ENCODE results near the gene ELP4.
"Not testable (repeated sequence)": the region's sequence is repeated elsewhere in the genome, so short reads cannot be mapped to it uniquely, and the experiment has no call there.

ELP4 gene, protein sequence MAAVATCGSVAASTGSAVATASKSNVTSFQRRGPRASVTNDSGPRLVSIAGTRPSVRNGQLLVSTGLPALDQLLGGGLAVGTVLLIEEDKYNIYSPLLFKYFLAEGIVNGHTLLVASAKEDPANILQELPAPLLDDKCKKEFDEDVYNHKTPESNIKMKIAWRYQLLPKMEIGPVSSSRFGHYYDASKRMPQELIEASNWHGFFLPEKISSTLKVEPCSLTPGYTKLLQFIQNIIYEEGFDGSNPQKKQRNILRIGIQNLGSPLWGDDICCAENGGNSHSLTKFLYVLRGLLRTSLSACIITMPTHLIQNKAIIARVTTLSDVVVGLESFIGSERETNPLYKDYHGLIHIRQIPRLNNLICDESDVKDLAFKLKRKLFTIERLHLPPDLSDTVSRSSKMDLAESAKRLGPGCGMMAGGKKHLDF

DNA sequence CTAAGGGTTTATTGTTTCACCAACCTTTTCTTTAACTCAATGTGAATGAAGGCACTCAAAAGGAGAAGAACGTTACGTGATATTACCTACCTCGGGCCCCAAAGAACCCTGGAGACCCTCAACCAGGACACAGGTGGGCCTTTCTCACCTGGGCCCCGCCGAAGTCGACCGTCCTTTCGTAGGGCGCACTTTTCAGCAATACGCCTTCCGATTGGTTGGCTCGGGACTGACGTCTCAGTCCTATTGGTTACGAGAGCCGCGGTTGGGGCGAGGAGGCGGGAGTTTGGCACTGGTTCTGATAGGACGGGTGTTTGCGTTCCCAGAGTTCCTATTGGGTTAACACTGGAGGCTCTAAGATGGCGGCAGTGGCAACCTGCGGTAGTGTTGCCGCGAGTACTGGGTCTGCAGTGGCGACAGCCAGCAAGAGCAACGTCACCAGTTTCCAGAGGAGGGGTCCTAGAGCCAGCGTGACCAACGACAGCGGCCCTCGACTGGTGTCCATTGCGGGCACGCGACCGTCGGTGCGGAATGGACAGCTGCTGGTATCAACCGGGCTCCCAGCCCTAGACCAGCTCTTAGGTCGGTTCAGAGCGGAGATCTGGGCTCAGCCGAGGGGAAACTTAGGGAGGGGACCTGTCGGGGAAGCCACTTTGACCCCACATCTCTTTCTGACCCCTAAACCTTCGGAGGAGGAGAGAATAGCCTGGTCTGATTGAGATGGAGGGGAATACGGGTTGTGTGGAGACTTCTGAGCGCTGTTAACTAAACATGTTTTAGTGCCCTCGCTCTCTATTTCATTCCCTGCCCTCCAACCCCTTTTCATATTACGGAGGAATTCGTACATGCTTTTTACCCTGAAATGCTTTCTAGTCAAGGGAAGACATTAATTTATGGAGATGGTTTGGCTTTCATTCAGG lies at the start of gene ELP4, which contains the start of gene IMMP1L:
Gene ELP4, plus strand, starts transcription at position 339 of the 917 bp plus-strand sequence. Its CDS starts 18 bp downstream, at position 357.
Gene IMMP1L, minus strand, starts transcription at position 194 of the 917 bp plus-strand sequence. CDS start 46,346 bp downstream, outside the sequence.
- peak; percentile 97 for DNase-seq

DNA sequence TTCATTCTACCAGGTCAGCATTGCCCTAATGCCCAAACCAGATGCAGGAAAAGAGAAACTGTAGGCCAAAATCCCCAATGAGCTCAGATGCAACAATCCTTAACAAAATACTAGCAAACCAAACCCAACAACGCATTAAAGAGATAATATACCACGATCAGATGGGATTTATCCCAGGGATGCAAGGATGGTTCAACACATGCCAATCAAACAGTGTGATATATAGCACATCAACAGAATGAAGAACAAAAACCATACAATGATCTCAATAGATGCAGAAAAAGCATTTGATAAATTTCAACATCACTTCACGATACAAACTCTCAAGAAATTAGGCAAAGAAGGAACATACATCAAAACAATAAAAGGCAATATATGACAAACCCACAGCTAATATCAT lies 45.1 kb upstream of the ELP4 start:
- no peak for DNase-seq

- DNase-seq = no peak
Observed at GRCh38 chr11:31474083-31474482, 35.5 kb upstream of the ELP4 start.

- no peak for DNase-seq
Observed at GRCh38 chr11:31477528-31478222, 31.9 kb upstream of the ELP4 start.

DNA sequence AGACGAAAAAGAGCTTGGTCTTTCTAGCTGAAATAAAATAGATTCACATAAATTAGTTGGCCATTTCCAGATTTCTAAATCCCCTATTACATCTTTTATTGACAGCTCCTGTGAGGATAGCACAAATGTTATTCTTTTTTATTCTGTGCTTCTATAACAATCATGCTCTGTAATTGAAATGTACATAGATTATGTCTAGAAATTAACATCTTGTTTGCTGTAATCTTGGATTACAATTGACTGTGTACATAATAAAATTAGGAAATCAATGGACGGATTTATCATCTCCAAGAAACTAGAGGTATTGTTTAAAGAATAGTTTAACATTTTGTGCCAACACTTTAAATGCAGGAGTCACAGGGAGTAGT lies 31.4 kb upstream of the ELP4 start:
- no peak for DNase-seq

GRCh38 chr11:31479066-31479465 lies 30.5 kb upstream of the ELP4 start:
- DNase-seq = no peak

- no peak for DNase-seq
Observed at GRCh38 chr11:31480930-31481329, 28.6 kb upstream of the ELP4 start.

DNA sequence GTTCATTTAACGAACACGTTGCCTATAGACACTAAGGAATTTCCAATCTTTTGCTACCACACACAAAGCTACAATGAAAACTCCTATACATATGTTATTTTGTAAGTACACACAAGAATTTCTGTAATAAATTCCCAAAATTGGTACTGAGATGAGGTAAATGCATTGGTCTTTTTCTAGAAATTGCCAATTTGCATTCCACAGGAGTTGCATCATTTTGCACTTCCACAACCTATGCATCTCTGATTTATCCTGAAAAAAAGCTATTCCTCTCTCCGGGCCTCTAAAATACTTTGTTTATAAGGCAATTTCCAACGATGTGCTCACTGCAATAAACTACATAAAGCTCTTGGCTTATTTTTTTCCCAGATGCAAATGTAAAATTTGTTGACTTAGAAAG lies 25.1 kb upstream of the ELP4 start:
- DNase-seq = no peak

DNA sequence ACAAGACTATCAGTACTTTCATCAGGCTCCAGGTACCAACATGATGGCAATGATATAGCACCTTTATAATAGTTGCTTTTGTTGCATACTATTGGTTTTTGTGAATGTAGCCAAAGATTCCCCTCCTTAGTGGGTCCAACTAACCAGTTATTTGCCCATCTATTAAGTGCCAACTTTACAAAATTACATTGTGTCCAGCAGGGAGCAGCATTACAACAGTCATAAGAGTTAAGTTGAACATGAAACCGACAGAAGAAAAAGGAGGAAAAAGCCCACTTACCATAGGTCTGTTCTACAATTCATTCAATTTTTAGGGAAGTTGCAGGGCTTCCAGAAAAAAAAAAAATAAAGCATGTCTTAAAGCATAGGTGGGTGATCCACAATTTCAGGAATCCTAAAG lies 21.7 kb upstream of the ELP4 start:
- DNase-seq = no peak

GRCh38 chr11:31492320-31492913 lies 17.1 kb upstream of the ELP4 start:
- DNase-seq = no peak

DNA sequence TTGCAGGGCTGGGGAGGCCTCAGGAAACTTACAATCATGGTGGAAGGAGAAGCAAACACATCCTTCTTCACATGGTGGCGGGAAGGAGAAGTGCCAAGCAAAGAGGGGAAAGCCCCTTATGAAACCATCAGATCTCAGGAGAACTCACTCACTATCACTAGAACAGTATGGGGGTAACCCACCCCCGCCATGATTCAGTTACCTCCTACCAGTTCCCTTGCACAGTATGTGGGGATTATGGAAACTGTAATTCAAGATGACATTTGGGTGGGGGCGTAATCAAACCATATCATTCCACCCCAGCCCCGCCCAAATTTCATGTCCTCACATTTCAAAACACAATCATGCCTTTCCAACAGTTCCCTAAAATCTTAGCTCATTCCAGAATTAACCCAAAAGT lies 16.3 kb upstream of the ELP4 start:
- no peak for DNase-seq

DNA sequence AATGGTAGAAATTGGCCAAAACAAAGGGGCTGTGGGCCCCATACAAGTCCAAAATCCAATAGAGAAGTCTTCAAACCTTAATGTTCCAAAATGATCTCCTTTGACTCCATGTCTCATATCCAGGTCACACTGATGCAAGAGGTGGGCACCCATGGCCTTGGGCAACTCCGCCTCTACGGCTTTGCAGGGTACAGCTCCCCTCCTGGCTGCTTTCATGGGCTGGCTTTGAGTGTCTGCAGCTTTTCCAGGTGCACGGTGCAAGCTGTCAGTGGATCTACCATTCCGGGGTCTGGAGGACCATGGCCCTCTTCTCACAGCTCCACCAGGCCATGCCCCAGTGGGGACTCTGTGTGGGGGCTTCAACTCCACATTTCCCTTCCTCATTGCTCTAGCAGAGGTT lies 15.8 kb upstream of the ELP4 start:
- not testable (repeated sequence) for DNase-seq

GRCh38 chr11:31499576-31500178 lies 9.9 kb upstream of the ELP4 start:
- DNase-seq = no peak

GRCh38 chr11:31500560-31500959 lies 9.0 kb upstream of the ELP4 start:
- no peak for DNase-seq

- DNase-seq = no peak
Observed at GRCh38 chr11:31509051-31509428, 527 bp upstream of the ELP4 start.

DNA sequence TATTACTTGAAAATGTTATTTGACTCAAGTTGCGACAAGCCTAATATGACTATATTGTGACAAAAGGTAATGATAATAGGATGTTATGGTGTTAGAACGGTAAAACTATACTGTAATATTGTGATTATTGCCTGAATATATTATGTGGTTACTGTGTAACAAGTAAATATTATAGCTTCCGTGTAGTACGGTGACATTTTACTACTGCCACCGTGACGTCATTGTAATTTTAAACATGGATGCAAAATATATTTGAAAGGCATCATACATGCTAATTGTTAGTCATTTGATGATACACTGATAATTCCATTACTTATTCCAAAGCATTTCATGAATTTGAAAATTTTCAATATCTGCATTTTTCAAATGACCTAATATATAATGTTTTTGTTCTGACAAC lies 2.5 kb downstream of the ELP4 start:
- no peak for DNase-seq

- no peak for DNase-seq
Observed at GRCh38 chr11:31521497-31522150, 12.1 kb downstream of the ELP4 start.

GRCh38 chr11:31529189-31529588 lies 19.6 kb downstream of the ELP4 start:
- DNase-seq = no peak

DNA sequence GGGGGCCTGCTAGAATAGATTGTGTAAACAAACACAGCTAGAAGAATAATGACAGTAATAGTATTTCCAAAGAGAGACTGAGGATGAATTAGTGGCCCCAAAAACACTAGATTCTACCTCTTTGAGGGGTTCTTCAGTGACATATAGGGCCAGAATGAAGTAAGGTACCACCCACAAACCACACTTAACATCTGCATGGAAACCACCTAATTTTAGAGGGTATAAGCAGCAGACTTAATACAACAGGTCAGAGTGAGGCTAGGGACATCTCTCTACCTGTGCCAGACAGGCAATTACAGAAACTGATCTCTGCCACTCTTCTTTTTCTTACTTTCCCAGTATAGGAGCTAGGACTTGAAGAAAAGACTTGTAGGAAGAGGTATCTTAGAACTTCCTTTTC lies 20.1 kb downstream of the ELP4 start:
- no peak for DNase-seq

- DNase-seq = no peak
Observed at GRCh38 chr11:31531293-31531692, 21.7 kb downstream of the ELP4 start.

- DNase-seq = no peak
Observed at GRCh38 chr11:31535479-31535878, 25.9 kb downstream of the ELP4 start.

DNA sequence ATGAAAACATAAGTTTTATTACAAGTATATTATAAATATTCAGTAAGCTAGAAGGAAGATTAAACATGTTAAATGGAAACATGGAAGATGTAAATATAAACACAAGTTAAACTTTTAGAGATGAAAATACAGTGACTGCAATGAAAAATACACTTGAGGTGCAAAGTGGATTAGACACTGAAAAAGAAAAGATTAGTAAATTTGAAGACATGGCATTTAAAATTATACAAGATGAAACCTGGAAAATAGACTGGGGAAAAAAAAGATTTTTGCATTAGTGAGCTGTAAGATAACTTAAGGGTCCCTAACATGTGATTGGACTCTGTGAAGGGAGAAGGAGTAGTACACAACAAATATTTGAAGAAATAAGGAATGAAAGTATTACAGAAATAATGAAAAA lies 33.3 kb downstream of the ELP4 start:
- no peak for DNase-seq
